HG03045 (cell line): ENCODE results near the gene PATE3.

Source experiments
- ATAC-seq: cut with Tn5 transposase; IDR thresholded peaks from one replicate; pipeline ENCODE4 v1.9.1; 2021; ENCODE audit warnings: mild to moderate bottlenecking, moderate library complexity; ENCODE audit not compliant: unreplicated experiment

PATE3 gene

DNA sequence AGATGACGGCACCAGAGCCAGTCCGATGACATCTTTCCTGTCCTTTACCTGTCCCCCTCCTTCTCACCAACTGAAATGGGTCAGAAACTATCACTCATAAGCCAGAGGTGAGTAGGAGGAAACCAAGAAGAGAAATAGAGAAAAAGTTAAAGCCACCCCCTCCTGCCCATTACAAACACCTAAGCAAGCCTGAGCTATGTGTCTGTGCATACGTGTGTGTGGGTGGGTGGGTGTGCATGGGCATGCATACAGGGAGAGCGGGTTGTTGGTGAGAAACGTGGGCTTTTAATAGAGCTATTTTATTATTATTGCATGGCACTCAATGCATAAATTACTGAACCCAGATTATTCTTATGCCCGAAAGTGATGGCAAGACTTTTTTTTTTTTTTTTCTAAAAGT, 47.8 kb downstream of the PATE3 start:
- no peak for ATAC-seq
